MCF 10A (cell line): ENCODE measurements around the gene KCNQ5. TPM values are rescaled to one million over a fixed set of nuclear protein-coding genes. Genes with fewer than 3 reads are reported as not detected.
A peak's percentile ranks its signal among the peaks of the same experiment; 100 is the strongest.

Experiments used
- BruUV-seq: library from RNA; stranded (reverse); fragments of 400-500 nt; replicated peaks from 2 replicates; lab custom pipeline; 2021; lab: Mats Ljungman, UMichigan
- CTCF ChIA-PET: fragments of 300-600 bp; sonication (Branson Sonifier 250); formaldehyde crosslinking; extraction: SDS; loops from one replicate; lab custom pipeline; 2021; ENCODE audit warnings: antibody characterized with exemption, inconsistent platforms; lab: Yijun Ruan, JAX
- POLR2A ChIA-PET: fragments of 300-600, 350-650 bp; sonication (Branson Sonifier 250); formaldehyde crosslinking; extraction: SDS; loops from one replicate; lab custom pipeline; 2020; ENCODE audit warnings: antibody characterized with exemption, inconsistent platforms; lab: Yijun Ruan, JAX
- DNase-seq: peaks from one replicate; pipeline ENCODE4 v3.0.0-alpha.2; 2018; ENCODE audit not compliant: unreplicated experiment
- H3K27ac Mint-ChIP-seq: one replicate; pipeline ENCODE4 v1.8.0; 2022; ENCODE audit warnings: mild to moderate bottlenecking, low read depth, mixed read lengths; ENCODE audit not compliant: unreplicated experiment
- H3K27me3 Mint-ChIP-seq: one replicate; pipeline ENCODE4 v1.8.0; 2022; ENCODE audit warnings: mixed read lengths; ENCODE audit not compliant: insufficient read depth, unreplicated experiment
- H3K36me3 Mint-ChIP-seq: one replicate; pipeline ENCODE4 v1.8.0; 2022; ENCODE audit warnings: mild to moderate bottlenecking, moderate library complexity, mixed read lengths; ENCODE audit not compliant: insufficient read depth, unreplicated experiment
- H3K4me1 Mint-ChIP-seq: one replicate; pipeline ENCODE4 v1.8.0; 2022; ENCODE audit warnings: mixed read lengths; ENCODE audit not compliant: insufficient read depth, unreplicated experiment
- H3K4me3 Mint-ChIP-seq: one replicate; pipeline ENCODE4 v1.8.0; 2022; ENCODE audit warnings: mild to moderate bottlenecking, moderate library complexity, mixed read lengths; ENCODE audit not compliant: unreplicated experiment
- H3K9me3 Mint-ChIP-seq: one replicate; pipeline ENCODE4 v1.8.0; 2022; ENCODE audit warnings: mixed read lengths; ENCODE audit not compliant: unreplicated experiment
- CTCF ChIP-seq: fragments of 200-600 bp; IDR thresholded peaks from one replicate; pipeline ENCODE4 v1.8.0; 2022; ENCODE audit warnings: antibody characterized with exemption, mild to moderate bottlenecking; ENCODE audit not compliant: unreplicated experiment
- intact Hi-C: fragments of 100-400 bp; cut with micrococcal nuclease; formaldehyde crosslinking; loops from 2 replicates; pipeline ENCODE4 v1.14.1; 2022
- total RNA-seq: library from RNA; stranded (reverse); gene quantifications from 2 replicates; pipeline ENCODE4 v1.2.3, GENCODE V29; 2022

The KCNQ5 gene
- total RNA-seq, 1 experiment from 2014 or later = 10.3 TPM

- no peak for TF ChIP-seq CTCF
- no peak overlapping the region for H3K27ac Mint-ChIP-seq
- CTCF ChIA-PET = interaction anchor here (0.7 kb wide), 1 partner anchor 66 kb away, joined by 4 read pairs; no protein-coding TSS in a partner anchor
- POLR2A ChIA-PET = no interaction called here
- no TSS peak for BruUV-seq
- no peak for DNase-seq
- H3K9me3 Mint-ChIP-seq = no peaks in the 10 kb centered on the region
- no peaks in the 10 kb centered on the region for H3K27me3 Mint-ChIP-seq
- intact Hi-C loops = no loop called here
- H3K4me3 Mint-ChIP-seq = no peak overlapping the region
- peaks cover 8% of the 10 kb centered on the region for H3K4me1 Mint-ChIP-seq
- no peaks in the 10 kb centered on the region for H3K36me3 Mint-ChIP-seq
Observed at GRCh38 chr6:72944660-72945059, 322.8 kb downstream of the KCNQ5 start.

GRCh38 chr6:72946774-72947173 lies 324.9 kb downstream of the KCNQ5 start:
- no peaks in the 10 kb centered on the region for H3K27me3 Mint-ChIP-seq
- peaks cover 18% of the 10 kb centered on the region for H3K4me1 Mint-ChIP-seq
- no peak for TF ChIP-seq CTCF
- no TSS peak for BruUV-seq
- H3K36me3 Mint-ChIP-seq = no peaks in the 10 kb centered on the region
- CTCF ChIA-PET = interaction anchor here (0.8 kb wide), 1 partner anchor 181 kb away, joined by 3 read pairs; no protein-coding TSS in a partner anchor
- H3K4me3 Mint-ChIP-seq = no peak overlapping the region
- peak; percentile 49 for DNase-seq
- H3K27ac Mint-ChIP-seq = no peak overlapping the region
- POLR2A ChIA-PET = no interaction called here
- intact Hi-C loops = no loop called here
- H3K9me3 Mint-ChIP-seq = no peaks in the 10 kb centered on the region

- H3K9me3 Mint-ChIP-seq = no peaks in the 10 kb centered on the region
- peaks cover 18% of the 10 kb centered on the region for H3K4me1 Mint-ChIP-seq
- BruUV-seq = no TSS peak
- no peaks in the 10 kb centered on the region for H3K36me3 Mint-ChIP-seq
- no peak for TF ChIP-seq CTCF
- intact Hi-C loops = no loop called here
- no peak for DNase-seq
- no peak overlapping the region for H3K27ac Mint-ChIP-seq
- CTCF ChIA-PET = interaction anchor here (0.8 kb wide), 1 partner anchor 181 kb away, joined by 3 read pairs; no protein-coding TSS in a partner anchor
- POLR2A ChIA-PET = no interaction called here
- H3K27me3 Mint-ChIP-seq = no peaks in the 10 kb centered on the region
- H3K4me3 Mint-ChIP-seq = no peak overlapping the region
Observed at GRCh38 chr6:72947534-72947933, 325.7 kb downstream of the KCNQ5 start.

GRCh38 chr6:72948153-72948552 lies 326.3 kb downstream of the KCNQ5 start:
- intact Hi-C loops = no loop called here
- Mint-ChIP-seq H3K27me3 (no peaks in the 10 kb centered on the region), H3K4me1 (peaks cover 23% of the 10 kb centered on the region), H3K27ac (no peak overlapping the region), H3K4me3 (no peak overlapping the region), H3K9me3 (no peaks in the 10 kb centered on the region), H3K36me3 (no peaks in the 10 kb centered on the region)
- DNase-seq = no peak
- no peak for TF ChIP-seq CTCF
- CTCF ChIA-PET = no interaction called here
- POLR2A ChIA-PET = interaction anchor here (0.7 kb wide), 1 partner anchor 307 kb away, joined by 4 read pairs; no protein-coding TSS in a partner anchor
- BruUV-seq = no TSS peak
